ENCODE data around the gene NTHL1.
"Not testable (repeated sequence)": the region's sequence is repeated elsewhere in the genome, so short reads cannot be mapped to it uniquely, and the experiment has no call there.

NTHL1 gene

DNA sequence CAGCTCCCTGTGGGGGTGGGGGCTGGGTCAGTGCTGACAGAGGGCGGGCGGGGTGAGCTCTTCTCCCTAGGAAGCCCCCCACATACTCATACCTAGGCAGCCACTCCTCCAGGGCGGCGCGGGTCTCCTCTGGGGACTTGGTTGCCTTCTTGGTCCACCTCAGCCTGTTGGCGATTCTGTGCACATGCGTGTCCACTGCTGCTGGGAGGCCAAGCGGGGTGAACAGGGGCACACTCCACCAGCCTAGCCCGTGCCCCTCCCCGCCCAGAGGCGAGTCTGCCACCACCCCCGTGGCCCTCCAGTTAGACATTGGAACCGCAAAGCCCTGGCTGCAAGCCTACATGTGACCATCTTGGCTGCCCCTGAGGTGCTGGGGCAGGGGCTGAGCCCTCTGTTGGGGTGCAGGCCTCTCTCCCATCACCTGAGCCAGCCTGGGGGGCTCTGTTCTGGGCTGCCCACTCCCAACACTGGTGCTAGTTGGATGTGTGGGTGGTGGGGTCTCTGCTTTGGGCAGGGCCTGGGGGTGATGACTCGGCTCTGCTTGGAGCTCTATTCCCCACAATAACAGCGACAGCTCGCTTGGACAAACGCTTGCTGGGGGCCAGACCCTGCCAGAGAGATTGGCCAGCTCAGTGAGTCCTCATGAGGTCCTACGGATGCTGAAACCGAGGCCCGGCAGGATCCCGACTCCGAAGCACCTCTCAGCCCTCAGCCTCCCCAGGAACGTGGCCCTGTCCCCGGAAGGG, 7.4 kb downstream of the NTHL1 start:
- no peak for DNase-seq

DNA sequence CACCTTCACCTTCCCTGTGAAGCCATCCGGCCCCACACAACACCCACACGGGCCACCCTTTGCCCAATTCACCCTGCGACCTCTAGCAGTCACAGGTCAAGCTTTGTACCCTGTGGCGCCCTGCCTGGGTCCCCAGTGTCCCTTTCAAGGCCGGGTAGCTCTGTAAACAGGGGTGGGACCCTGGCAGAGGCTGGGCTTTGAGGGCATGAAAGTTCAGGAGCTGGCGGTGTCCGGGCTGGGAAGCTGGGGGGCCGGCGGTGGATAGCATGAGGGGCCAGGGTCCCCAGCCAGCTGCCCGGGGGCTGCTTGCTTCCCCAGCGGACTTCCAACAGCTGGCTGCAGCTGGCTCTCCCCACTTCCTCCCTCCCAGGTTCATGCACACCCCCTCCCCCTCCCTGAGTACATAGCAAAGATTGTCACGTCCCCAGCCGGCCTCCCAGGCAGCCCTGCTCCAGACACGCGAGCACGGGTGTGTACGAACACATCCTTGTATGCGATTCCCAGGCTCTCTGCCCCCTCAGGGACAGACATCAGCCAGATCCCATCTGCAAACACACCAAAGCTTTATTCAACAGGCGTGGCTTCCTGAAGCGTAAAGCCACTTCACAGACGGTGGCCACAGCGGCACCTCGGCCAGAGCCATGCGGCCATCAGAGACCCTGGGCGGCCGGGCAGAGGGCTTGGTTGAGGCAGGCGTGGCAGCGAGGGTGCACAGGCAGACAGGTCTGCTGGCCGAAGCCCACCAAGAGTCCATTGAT, 8.2 kb downstream of the NTHL1 start:
- DNase-seq, result no peak

DNA sequence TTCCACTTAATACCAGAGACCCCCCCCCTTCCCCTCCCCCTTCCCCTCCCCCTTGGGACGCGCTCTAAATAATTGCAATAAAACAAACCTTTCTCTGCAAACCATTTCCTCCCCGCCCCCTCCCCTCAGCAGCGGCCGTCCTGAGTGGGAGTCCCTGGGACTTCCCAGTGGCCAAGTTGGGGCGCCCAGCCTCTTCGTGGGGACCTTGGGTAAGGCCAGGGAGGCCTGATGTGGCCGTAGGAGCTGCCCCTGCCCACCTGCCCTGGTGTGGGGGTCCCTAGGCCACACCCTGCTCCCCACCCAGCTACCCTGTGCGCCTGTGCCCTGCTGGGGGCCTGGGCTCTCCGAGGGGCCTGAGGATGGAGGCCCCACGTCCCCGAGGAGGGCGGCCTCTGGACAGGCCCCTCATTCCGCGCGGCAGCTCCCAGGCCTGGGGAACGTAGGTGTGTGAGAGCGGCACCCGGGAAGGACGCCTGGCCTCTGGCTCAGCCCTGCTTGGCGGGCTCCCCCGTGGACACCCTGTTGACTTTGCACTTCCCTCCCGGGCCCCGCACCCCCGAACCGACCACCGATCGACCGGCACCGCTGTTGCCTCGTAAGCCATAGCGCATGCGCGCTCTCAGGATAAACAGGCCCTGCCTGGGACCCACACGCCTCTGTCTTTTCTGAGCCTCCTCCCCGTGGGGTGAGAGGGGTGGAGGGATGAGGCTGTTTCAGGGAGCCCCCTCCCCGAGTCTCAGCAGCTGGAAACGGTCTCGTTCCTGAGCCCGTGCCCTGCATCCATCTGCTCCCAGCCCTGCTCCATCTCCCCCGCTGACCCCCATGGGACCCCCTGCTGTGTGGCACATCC, 9.0 kb downstream of the NTHL1 start:
- DNase-seq, result no peak

DNA sequence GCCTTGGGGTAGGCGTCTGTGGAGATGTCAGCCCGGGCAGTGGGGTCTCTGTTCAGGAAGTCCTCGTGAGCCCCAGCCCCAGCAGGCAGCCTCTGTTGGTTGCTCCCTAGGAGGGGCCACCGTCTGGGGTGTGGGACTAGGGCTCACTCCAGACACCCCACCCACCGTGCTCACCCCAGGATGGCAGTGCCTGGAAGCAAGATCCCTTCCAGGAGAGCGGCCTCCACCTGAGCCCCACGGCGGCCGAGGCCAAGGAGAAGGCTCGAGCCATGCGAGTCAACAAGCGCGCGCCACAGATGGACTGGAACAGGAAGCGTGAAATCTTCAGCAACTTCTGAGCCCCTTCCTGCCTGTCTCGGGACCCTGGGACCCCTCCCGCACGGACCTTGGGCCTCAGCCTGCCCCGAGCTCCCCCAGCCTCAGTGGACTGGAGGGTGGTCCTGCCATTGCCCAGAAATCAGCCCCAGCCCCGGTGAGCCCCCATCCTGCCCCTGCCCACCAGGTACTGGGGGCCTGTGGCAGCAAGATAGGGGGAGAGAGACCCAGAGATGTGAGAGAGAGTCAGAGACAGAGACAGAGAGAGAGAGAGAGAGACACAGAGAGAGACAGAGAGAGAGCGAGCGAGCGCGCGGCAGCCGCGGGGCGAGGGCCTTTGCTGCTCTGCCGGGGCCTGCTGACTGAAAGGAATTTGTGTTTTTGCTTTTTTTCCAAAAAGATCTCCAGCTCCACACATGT, 9.8 kb downstream of the NTHL1 start:
- no peak for DNase-seq

DNA sequence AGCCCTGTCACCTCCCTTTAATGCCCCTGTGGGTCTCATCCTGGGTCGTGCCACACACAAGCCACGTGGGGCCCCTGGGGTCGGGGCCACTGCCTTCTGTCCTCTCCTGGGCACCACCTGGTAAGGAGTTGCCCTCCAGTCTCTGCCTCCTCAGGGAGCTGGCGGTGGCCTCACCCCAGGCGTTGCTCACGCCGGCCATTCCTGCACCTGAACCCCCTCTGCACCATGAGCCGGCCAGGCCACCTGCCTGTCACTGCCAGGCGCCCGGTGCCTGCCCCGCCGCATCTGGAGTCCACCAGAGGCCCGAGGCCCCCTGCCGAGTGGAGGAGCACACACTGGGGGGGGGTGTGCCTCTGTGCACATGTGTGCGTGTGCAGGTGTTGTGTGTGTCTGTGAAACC, 10.5 kb downstream of the NTHL1 start:
- DNase-seq, result no peak

DNA sequence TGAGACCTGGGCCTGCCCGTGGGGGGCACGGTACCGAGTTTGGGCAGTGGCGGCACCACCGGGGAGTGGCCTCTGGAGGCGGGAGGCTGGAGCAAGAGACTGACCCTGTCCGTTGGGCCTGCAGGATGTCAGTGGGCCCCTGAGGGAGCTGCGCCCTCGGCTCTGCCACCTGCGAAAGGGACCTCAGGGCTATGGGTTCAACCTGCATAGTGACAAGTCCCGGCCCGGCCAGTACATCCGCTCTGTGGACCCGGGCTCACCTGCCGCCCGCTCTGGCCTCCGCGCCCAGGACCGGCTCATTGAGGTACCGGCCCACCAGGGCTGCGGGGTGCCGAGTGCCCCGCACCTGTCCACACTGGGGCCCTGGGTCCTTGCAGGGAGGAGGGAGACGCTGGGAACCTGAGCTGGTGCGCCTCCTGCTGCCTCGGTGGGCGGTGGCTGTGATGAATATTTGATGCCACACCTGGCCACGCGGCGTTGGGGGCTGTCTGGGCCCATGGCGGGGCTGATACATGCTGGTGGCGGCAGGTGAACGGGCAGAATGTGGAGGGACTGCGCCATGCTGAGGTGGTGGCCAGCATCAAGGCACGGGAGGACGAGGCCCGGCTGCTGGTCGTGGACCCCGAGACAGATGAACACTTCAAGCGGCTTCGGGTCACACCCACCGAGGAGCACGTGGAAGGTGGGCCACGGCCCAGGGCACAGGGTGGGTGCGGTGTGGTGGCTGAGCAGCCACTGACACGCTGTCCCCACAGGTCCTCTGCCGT, 11.3 kb downstream of the NTHL1 start:
- DNase-seq, result no peak

DNA sequence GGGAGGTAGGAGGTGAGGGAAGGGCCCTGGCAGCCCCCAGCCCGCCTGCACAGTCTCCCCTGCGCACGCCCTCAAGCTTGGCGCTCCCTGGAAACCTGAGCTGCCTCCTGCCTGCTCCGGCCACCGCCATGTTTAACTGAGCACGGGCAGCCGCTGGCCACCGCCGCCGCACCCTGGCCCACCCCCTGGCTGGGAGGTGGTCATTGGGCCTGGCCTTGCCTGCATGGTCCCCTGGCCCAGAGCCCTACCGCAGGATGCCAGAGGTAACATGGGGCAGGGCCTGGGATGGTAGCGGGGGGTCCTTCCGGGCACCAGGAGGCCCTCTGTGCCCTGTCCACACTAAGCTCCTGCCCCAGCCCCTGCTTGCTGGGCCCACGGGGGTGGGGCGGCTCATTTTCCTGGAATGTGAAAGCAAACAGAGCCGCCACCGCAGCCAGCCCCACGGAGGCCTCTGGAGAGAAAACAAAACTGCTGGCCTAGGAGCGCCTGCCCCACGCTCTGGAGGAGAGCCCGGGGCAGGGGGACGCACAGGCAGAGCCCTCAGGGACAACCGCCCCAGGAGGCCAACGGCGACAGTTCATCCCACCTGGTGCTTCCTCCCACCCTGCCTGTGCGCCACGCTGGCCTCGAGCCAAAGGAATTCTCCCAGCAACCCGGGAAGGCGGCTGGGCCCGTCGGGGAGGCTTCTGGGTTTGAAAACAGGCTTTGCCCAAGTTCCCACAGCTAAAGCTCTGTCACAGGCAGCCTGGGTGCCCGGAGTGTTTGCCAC, 12.0 kb downstream of the NTHL1 start:
- no peak for DNase-seq

DNA sequence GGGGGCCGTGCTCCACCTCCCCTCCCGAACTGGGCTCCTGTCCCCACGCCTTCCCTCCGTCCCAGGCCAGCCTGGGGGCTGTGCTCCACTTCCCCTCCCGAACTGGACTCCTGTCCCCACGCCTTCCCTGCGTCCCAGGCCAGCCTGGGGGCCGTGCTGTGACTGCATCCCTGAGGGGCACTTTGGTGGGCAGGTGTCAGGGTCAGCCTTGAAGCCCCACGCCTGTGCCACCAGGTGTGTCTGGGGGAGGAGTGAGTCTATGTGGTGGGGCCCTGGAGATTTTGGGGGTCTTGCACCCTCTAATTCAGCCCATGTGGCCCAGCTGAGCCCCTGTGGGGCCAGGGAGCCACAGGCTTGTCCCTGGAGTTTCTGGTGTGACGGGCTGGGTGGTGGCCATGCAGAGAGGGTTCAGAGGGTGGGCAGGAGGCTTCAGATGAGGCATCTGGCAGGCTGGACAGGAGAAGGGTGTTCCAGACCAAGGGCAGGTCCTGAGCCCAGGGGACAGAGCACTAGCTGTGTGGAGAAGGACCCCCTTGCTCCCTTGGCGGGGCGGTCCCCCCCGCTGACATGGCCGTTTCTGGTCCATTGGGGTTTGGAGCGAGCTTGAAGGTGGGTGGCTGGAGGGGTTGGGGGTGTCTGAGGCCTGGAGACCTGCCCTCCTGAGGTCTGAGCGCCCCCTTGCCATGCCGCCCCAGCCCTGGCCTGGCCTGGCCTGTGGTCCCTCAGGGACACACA, 12.8 kb downstream of the NTHL1 start:
- no peak for DNase-seq

DNA sequence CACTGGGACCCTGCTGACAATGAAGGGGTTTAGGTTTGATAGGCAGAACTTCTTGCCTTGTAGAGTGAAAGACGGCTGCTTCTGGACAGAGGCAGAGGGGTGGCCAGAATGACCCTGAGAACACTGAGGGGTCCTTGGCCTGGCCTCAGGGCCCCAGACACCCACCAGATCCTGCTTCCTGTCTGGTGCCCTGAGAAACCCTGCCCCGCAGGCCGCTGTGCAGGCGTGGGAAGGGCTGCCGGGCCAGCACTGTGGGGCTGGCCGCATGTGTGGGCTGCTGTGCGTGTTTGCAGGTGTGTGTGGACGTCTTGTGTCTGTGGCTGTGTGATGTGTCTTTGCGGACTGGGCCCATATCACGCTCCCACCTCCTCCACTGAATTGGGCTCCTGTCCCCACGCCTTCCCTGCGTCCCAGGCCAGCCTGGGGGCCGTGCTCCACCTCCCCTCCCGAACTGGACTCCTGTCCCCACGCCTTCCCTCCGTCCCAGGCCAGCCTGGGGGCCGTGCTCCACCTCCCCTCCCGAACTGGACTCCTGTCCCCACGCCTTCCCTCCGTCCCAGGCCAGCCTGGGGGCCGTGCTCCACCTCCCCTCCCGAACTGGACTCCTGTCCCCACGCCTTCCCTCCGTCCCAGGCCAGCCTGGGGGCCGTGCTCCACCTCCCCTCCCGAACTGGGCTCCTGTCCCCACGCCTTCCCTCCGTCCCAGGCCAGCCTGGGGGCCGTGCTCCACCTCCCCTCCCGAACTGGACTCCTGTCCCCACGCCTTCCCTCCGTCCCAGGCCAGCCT, 13.5 kb downstream of the NTHL1 start:
- DNase-seq, result not testable (repeated sequence)

DNA sequence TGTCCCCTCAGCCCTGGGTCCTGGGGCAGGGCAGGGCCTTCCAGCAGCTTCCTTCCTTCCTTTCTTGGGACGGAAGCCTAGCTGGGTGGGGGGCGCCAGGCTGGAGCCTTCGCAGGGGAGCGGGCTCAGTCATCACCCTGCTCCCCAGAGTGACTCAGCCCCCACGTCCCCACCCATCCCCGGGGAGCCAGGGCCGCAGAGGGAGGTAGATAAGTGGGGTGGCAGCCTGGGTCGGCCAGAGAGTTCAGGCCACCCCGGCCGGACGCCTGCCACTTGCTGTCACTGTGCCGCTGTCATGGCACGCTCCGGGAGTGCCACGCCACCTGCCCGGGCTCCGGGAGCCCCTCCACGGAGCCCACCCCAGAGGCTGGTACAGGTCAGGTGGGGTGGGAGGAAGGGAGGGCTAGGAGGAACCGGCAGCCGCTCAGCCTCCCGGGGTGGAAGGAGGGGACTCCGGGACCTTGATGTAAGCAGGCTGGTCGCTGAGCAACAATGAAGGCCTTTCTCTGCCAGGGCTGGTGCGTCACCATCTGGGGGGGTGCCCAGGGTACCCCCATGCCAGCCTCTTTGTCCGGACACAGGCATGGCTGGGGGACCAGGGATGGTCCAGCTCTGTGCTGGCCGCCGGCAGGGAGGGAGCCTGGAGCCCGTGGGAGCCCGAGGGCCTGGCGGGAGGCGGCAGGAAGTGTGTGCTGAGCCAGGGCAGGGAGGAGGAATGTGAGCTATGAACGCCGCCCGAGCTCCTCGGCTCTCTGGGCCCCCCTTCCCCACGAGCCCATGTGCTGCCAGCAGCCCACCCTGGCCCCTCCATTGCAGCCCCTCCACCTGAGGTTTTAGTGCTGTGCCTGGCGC, 14.4 kb downstream of the NTHL1 start:
- no peak for DNase-seq

DNA sequence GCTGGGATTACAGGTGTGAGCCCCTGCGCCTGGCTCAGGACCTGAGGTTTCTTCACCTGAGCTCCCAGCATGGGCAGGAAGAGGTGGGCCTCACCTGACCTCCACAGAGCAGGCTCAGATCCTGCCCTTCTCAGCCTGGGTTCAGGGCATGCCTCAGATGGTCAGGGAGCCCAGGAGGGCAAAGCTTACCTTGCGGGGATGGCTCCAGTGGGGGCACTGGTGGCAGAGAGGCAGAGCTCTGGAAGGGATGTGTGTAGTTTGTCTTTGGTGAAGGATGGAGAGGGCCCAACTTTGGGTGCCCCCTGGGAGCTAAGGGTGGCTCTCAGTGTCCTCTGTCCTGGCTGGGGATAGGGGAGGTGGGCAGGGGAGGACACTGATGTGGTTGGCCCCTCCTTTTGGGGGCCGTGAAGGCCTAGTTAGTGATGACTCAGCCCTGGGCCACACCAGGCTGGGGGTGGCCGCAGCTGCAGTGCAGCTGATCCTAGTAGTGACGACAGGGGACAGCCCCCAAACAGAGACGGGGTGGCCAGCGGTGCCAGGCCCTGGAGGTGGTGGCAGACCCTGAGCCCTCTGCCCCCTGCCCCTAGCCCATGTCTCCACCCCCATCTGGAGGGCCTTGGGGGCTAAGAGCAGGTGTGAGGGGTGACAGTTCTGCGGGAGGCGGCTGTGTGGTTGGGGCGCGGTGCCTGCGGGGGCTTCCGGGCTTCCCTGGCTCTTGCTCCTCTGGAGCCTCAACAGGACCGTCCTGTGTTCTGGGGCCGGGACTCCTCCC, 15.2 kb downstream of the NTHL1 start:
- no peak for DNase-seq

DNA sequence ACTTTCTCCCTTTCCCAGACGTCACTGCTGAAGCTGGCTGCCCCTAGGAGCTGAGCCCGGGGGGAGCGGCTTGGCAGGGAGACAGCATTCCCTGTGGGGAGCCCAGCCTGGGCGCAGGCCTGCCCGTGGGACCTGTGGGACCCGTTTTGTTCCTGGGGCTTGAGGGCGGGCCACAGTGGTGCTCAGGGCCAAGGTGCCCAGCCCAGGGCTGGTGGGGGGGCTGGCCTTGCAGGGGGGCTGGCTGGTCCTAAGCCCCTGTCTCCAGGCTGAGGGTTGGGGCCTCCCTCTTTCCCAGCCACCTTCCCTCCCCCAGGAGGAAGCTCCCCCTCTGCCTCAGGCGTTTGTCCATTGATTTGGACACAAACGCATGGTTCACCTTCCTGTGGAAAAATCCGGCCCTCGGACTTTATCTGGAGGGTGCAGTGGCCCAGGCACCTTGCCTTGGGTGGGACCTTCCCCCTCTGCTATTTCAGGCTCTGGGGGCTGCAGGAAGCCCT, 16.5 kb downstream of the NTHL1 start:
- DNase-seq, result no peak

DNA sequence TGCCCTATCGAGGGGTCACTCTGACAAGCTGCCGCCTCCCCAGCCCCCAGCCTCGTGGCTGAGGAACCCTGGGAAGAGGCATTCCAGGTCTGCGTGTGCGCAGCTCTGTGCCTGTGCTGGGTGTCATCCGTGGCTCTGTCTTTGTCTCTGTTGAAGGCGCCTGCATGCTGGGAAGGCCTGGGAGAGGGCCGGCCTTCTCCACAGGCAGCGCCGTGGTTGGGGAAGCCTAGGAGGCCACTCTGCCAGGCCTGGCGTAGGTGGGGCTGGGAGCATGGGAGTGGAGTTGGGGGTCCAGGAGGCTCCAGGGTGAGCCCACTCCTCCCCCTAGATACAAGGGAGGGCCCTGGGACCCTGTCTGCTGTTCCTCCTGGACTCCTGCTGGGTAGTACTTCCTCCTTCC, 17.6 kb downstream of the NTHL1 start:
- DNase-seq, result no peak

DNA sequence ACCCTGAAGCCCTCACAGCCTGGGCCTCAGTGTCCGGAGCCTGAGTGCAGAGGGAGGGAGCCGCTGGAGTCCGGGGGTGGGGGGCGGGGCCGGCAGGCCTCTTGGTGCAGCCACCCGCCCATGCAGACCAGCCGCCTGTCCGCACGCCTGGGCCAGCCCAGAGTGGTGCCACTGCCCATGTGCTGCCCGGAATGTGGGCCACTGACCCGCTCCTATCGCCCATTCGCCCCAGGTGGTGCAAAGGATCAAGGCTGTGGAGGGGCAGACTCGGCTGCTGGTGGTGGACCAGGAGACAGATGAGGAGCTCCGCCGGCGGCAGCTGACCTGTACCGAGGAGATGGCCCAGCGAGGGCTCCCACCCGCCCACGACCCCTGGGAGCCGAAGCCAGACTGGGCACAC, 18.3 kb downstream of the NTHL1 start:
- DNase-seq, result no peak

DNA sequence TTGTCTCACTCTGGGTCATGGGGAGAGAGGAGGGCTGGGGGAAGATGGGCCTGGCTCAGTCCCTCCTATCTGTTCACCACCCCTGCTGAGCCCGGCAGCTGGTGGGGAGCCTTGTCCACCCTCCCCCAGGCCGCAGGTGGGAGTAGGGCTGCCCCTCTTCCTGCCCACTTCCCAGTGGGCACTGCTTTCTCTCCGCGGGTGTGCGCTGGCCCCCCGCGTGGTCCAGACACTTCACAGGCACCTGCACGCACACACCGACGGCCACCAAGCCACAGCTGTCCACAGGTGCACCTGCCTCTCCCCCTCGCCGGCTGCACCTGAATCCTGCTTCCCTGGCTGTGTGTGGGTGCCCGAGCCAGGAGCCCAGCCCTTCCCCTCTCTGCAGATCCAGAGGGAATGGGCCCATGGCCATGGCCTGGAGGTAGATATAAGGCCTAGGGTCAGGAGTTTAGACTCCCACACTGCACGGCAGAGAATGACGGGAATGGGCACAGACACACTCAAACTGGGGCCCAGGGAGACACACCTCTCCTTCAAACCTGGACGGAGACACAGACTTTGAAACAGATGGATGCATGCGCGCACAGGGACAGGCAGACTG, 18.9 kb downstream of the NTHL1 start:
- no peak for DNase-seq

DNA sequence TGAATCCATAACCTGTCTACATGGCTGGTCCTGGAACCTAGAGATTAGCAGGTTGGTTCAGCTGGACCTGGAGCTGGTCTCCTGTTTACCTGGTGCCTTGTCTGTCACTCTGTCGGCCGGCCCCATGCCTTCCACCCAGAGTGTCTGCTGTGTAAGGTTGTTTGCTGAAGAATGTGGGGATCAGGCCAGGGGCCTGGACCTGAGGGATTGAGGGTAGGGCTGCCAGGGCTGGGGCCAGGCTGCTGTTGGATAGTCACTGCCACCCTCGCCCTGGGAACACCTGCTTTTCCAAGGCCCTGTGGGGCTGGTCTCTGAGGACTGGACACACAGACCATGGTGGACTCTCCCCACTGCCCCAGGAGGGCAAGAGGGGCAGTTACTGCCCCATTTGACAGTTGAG, 19.5 kb downstream of the NTHL1 start:
- no peak for DNase-seq
